Ascending aorta (tissue), 2 donors: ENCODE data around the gene NCAPD3. TPM values are rescaled to one million over a fixed set of nuclear protein-coding genes. Genes with fewer than 3 reads are reported as not detected.

Experiments used
- DNase-seq, 2 donors: peaks; one replicate each; pipeline ENCODE4 v3.0.0-alpha.2; 2019; ENCODE audit warnings: low spot score in 2 of 2
- H3K27ac ChIP-seq, 2 donors: fragments of 200-600 bp; sonication (generic); one replicate each; pipeline ENCODE4 v1.5.1; 2016 to 2017; ENCODE audit warnings: mild to moderate bottlenecking in 1 of 2
- H3K27me3 ChIP-seq: fragments of 200-600 bp; sonication (generic); one replicate; pipeline ENCODE4 v1.5.1; 2017
- H3K36me3 ChIP-seq, 2 donors: fragments of 200-600 bp; sonication (generic); one replicate each; pipeline ENCODE4 v1.5.1; 2016
- H3K4me1 ChIP-seq, 2 donors: fragments of 200-600 bp; sonication (generic); one replicate each; pipeline ENCODE4 v1.5.1; 2016 to 2017; ENCODE audit warnings: mild to moderate bottlenecking in 1 of 2
- H3K4me3 ChIP-seq, 2 donors: fragments of 200-600 bp; sonication (generic); one replicate each; pipeline ENCODE4 v1.5.1; 2016 to 2017; ENCODE audit warnings: mild to moderate bottlenecking in 1 of 2
- H3K9me3 ChIP-seq, 2 donors: fragments of 200-600 bp; sonication (generic); one replicate each; pipeline ENCODE4 v1.5.1; 2016
- CTCF ChIP-seq, 3 experiments: fragments of 200-600 bp in 2 of 3; fragments of 450-650 bp in 1 of 3; sonication (generic) in 2 of 3; IDR thresholded peaks; one replicate each; pipeline ENCODE4 v1.5.1; 2016 to 2019; ENCODE audit warnings: antibody characterized with exemption in 3 of 3, mild to moderate bottlenecking in 1 of 3, moderate library complexity in 1 of 3
- intact Hi-C: fragments of 100-400 bp; cut with DNase I; formaldehyde crosslinking; loops from one replicate; pipeline ENCODE4 v1.15.1; 2023
- total RNA-seq: library from RNA; depleted of rRNA; stranded (reverse); fragments of >200 nt; gene quantifications from one replicate; pipeline ENCODE4 v1.1.0, GENCODE V29; 2016

The NCAPD3 gene
- total RNA-seq, 1 donor from 2014 or later, result 4.8 TPM

- Histone ChIP-seq H3K4me1 (no peaks in the 10 kb centered on the region), H3K36me3 (no peaks in the 10 kb centered on the region), H3K4me3 (no peak overlapping the region), H3K27ac (no peak overlapping the region), H3K9me3 (no peaks in the 10 kb centered on the region), H3K27me3 (peaks cover 10% of the 10 kb centered on the region)
- intact Hi-C loops, result no loop called here
- no peak for DNase-seq
- no peak for TF ChIP-seq CTCF (IDR thresholded peaks at IDR 0.05)
Measured at GRCh38 chr11:134270250-134270714, 46.5 kb upstream of the NCAPD3 start.

- intact Hi-C loops, result no loop called here
- Histone ChIP-seq H3K9me3 (no peaks in the 10 kb centered on the region), H3K36me3 (peaks cover 4 to 15% of the 10 kb centered on the region in 2 donors), H3K4me3 (no peak overlapping the region), H3K4me1 (no peaks in the 10 kb centered on the region), H3K27ac (no peak overlapping the region), H3K27me3 (no peaks in the 10 kb centered on the region)
- no peak for DNase-seq
- no peak for TF ChIP-seq CTCF (IDR thresholded peaks at IDR 0.05)
Measured at GRCh38 chr11:134267966-134268365, 44.2 kb upstream of the NCAPD3 start.

DNA sequence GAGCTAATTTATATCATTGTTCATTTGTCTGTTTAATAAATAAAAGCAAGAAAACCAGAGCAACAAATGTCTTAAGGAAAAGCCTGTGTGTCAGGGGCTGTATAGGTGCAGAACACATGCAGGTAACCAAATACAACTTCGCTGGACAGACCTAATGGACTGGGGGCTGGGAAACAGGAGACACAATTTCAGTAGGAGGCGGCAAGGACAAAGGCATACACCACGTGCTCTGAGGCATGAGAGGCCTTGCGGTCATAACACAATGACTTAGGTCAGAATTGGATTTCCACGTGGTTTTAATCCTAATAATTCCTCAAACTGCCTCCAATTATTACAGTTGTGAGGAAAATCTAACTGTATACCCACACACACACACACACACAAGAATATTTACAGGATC is 43.7 kb upstream of the NCAPD3 start:
- no peak overlapping the region for H3K27ac ChIP-seq
- no peak for TF ChIP-seq CTCF (IDR thresholded peaks at IDR 0.05)
- DNase-seq, result no peak
- H3K4me1 ChIP-seq, result no peaks in the 10 kb centered on the region
- H3K36me3 ChIP-seq, result peaks cover 9 to 20% of the 10 kb centered on the region in 2 donors
- no peaks in the 10 kb centered on the region for H3K9me3 ChIP-seq
- intact Hi-C loops, result no loop called here
- no peaks in the 10 kb centered on the region for H3K27me3 ChIP-seq
- H3K4me3 ChIP-seq, result no peak overlapping the region

- intact Hi-C loops, result no loop called here
- no peak for DNase-seq
- H3K4me1 ChIP-seq, result no peaks in the 10 kb centered on the region
- H3K36me3 ChIP-seq, result peaks cover 15 to 26% of the 10 kb centered on the region in 2 donors
- H3K4me3 ChIP-seq, result no peak overlapping the region
- H3K27me3 ChIP-seq, result no peaks in the 10 kb centered on the region
- H3K9me3 ChIP-seq, result no peaks in the 10 kb centered on the region
- no peak for TF ChIP-seq CTCF (IDR thresholded peaks at IDR 0.05)
- H3K27ac ChIP-seq, result no peak overlapping the region
Measured at GRCh38 chr11:134266841-134267251, 43.1 kb upstream of the NCAPD3 start.

GRCh38 chr11:134266440-134266839 is 42.7 kb upstream of the NCAPD3 start:
- Histone ChIP-seq H3K9me3 (no peaks in the 10 kb centered on the region), H3K27me3 (no peaks in the 10 kb centered on the region), H3K4me1 (no peaks in the 10 kb centered on the region), H3K27ac (no peak overlapping the region), H3K36me3 (peaks cover 19 to 30% of the 10 kb centered on the region in 2 donors), H3K4me3 (no peak overlapping the region)
- no peak for TF ChIP-seq CTCF (IDR thresholded peaks at IDR 0.05)
- no peak for DNase-seq
- intact Hi-C loops, result no loop called here
